Ovary (tissue), 9 donors: Measurements from ENCODE around the gene KAT14. TPM values are rescaled to one million over a fixed set of nuclear protein-coding genes. Genes with fewer than 3 reads are reported as not detected.

Experiments
- DNase-seq, 5 donors: peaks; one replicate each; pipeline ENCODE4 v3.0.0-alpha.2; 2019 to 2020
- H3K27ac ChIP-seq, 2 donors: fragments of 200-600 bp; one replicate each; pipeline versions ENCODE4 v1.5.1 to v1.8.0; 2019 to 2022
- H3K27me3 ChIP-seq: fragments of 200-600 bp; one replicate; pipeline ENCODE4 v1.8.0; 2022
- H3K36me3 ChIP-seq: fragments of 200-600 bp; sonication (generic); one replicate; pipeline ENCODE4 v1.5.1; 2019
- H3K4me1 ChIP-seq: one replicate; pipeline ENCODE4 v1.8.1; 2013; ENCODE audit warnings: mild to moderate bottlenecking, moderate library complexity; ENCODE audit not compliant: insufficient read depth
- H3K4me3 ChIP-seq: fragments of 200-600 bp; sonication (generic); one replicate; pipeline ENCODE4 v1.5.1; 2017
- H3K9me3 ChIP-seq, 2 donors: fragments of 200-600 bp in 1 of 2; sonication (generic) in 1 of 2; one replicate each; pipeline versions ENCODE4 v1.5.1 to v1.8.1; 2013 to 2019; ENCODE audit warnings: mild to moderate bottlenecking in 1 of 2, moderate library complexity in 1 of 2
- EP300 ChIP-seq: sonication (generic); formaldehyde crosslinking; IDR thresholded peaks from one replicate; pipeline ENCODE4 v1.6.1; 2017; ENCODE audit warnings: antibody characterized with exemption
- POLR2A ChIP-seq: fragments of 450-650 bp; IDR thresholded peaks from one replicate; pipeline ENCODE4 v1.6.1; 2017; ENCODE audit warnings: antibody characterized with exemption, mild to moderate bottlenecking, moderate library complexity
- WGBS, 3 donors: extraction: QIAGEN DNeasy Blood & Tissue Kit in 1 of 3; methylation state at CpG; one replicate each; pipeline versions ENCODE4 v1.1.5 to v1.1.7; 2013 to 2017; 5-methylcytosine and 5-hydroxymethylcytosine counted together
- intact Hi-C, 4 donors: fragments of 100-400 bp; cut with DNase I; formaldehyde crosslinking; loops; one replicate each; pipeline versions ENCODE4 v1.11.0 to v1.15.1; 2022 to 2023
- polyA plus RNA-seq, 2 donors: library from polyadenylated mRNA; stranded (reverse); fragments of 200-250 nt in 1 of 2; fragments of 350-450 nt in 1 of 2; fragmentation: Illumina TruSeq in 1 of 2; extraction: RNeasy Lipid Tissue Mini Kit (QIAGEN cat#74804) in 1 of 2; gene quantifications; one replicate each; pipeline ENCODE4 v1.2.3, GENCODE V29; 2013 to 2014
- total RNA-seq, 7 donors: library from RNA; depleted of rRNA in 2 of 7; stranded (reverse); fragments of >200 nt in 2 of 7; fragmentation: NEBNext Ultra II Directional in 3 of 7; extraction: Animal tissue kit (Norgen Biotek cat#: 25700) in 3 of 7; gene quantifications; one replicate each; pipeline versions ENCODE4 v1.1.0 to v1.2.4, GENCODE V29; 2016 to 2023
- TF ChIP-seq, protein P1 (sequence below), 3 donors: fragments of 450-650 bp in 2 of 3; fragments of 200-600 bp in 1 of 3; IDR thresholded peaks; one replicate each; pipeline versions ENCODE4 v1.5.1 to v1.8.0; 2016 to 2022; ENCODE audit warnings: antibody characterized with exemption in 3 of 3, mild to moderate bottlenecking in 1 of 3
- donor health status: DM: no; HTN: no; CAD: no; lungs with moderate emphysema.
- donor health status: DM: no; HTN: no; CAD: no.
- donor health status: Bipolar disorder and iron deficiency.
- donor health status: DM: yes; HTN: yes; CAD: no.
- donor health status: DM: no; HTN: no; CAD: no.
- donor health status: DM: yes; HTN: yes; CAD: no.

The KAT14 gene
- total and polyA plus RNA-seq, 9 donors, result 10.0 to 19.5 (median 14.8) TPM

DNA sequence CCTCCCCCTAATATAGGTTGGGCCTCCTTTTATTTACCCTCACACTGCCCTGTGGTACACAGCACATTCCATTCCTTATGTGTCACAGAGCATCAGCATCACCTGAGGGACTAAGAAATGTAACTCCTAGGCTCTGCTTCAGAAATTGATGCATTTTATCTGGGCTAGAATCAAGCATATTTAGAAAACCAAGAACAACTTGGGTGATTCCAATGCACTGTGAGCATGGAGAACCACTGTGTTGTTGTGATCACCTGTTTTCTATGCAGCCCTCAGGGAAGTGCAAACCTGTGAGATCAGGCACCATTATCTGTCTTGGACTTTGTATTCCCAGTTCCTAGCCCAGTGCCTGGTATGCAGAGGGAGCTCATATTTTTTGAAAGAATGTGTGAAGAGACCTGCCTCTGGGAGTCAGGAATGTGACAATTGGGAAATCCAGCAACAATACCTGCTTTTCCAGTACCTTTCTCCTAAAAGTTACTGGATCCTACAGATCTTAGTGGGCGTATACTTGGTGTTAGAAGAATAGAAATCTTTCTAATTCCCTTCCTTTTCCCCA lies 7.0 kb downstream of the KAT14 start:
- WGBS, 3 donors, result 97 to 100% (median 97%) methylated on average over 1 of the region's 1 CpG
- intact Hi-C loops, result no loop called here

GRCh38 chr20:18154342-18154741 lies 16.7 kb downstream of the KAT14 start:
- H3K9me3 ChIP-seq, result no peaks in the 10 kb centered on the region
- 93 to 96% (median 95%) methylated on average over 9 of the region's 9 CpGs for whole genome bisulfite sequencing, 3 donors
- no peaks in the 10 kb centered on the region for H3K27me3 ChIP-seq
- no peaks in the 10 kb centered on the region for H3K36me3 ChIP-seq
- H3K4me1 ChIP-seq, result no peaks in the 10 kb centered on the region
- TF ChIP-seq POLR2A (no peak), EP300 (no peak)
- TF ChIP-seq, protein P1, sequence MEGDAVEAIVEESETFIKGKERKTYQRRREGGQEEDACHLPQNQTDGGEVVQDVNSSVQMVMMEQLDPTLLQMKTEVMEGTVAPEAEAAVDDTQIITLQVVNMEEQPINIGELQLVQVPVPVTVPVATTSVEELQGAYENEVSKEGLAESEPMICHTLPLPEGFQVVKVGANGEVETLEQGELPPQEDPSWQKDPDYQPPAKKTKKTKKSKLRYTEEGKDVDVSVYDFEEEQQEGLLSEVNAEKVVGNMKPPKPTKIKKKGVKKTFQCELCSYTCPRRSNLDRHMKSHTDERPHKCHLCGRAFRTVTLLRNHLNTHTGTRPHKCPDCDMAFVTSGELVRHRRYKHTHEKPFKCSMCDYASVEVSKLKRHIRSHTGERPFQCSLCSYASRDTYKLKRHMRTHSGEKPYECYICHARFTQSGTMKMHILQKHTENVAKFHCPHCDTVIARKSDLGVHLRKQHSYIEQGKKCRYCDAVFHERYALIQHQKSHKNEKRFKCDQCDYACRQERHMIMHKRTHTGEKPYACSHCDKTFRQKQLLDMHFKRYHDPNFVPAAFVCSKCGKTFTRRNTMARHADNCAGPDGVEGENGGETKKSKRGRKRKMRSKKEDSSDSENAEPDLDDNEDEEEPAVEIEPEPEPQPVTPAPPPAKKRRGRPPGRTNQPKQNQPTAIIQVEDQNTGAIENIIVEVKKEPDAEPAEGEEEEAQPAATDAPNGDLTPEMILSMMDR (IDR thresholded peaks at IDR 0.05), result no peak
- intact Hi-C loops, result no loop called here
- H3K27ac ChIP-seq, result no peak overlapping the region
- no peak overlapping the region for H3K4me3 ChIP-seq
- DNase-seq, result no peak

More for the DNA sequence above, 7.0 kb downstream of the KAT14 start:
- Histone ChIP-seq H3K4me1 (peaks cover 5% of the 10 kb centered on the region), H3K27ac (no peak overlapping the region), H3K27me3 (no peaks in the 10 kb centered on the region), H3K4me3 (no peak overlapping the region), H3K9me3 (no peaks in the 10 kb centered on the region), H3K36me3 (no peaks in the 10 kb centered on the region)
- no peak for DNase-seq
- TF ChIP-seq, protein P1 (IDR thresholded peaks at IDR 0.05), result no peak
- TF ChIP-seq POLR2A, result no peak
- no peak for TF ChIP-seq EP300

GRCh38 chr20:18156045-18156444 lies 18.4 kb downstream of the KAT14 start:
- Histone ChIP-seq H3K36me3 (no peaks in the 10 kb centered on the region), H3K4me1 (no peaks in the 10 kb centered on the region), H3K9me3 (no peaks in the 10 kb centered on the region), H3K4me3 (no peak overlapping the region), H3K27ac (no peak overlapping the region), H3K27me3 (no peaks in the 10 kb centered on the region)
- DNase-seq, result no peak
- 96 to 98% (median 98%) methylated on average over 4 of the region's 4 CpGs for WGBS, 3 donors
- intact Hi-C loops, result no loop called here
- no peak for TF ChIP-seq POLR2A
- TF ChIP-seq EP300, result no peak
- TF ChIP-seq, protein P1 (IDR thresholded peaks at IDR 0.05), result no peak

GRCh38 chr20:18164356-18164755 lies 26.7 kb downstream of the KAT14 start:
- Histone ChIP-seq H3K27me3 (no peaks in the 10 kb centered on the region), H3K9me3 (no peaks in the 10 kb centered on the region), H3K4me1 (peaks cover 1% of the 10 kb centered on the region), H3K36me3 (no peaks in the 10 kb centered on the region), H3K4me3 (no peak overlapping the region), H3K27ac (no peak overlapping the region)
- intact Hi-C loops, result no loop called here
- WGBS, 3 donors, result 93 to 95% (median 95%) methylated on average over 2 of the region's 2 CpGs
- no peak for DNase-seq
- no peak for TF ChIP-seq EP300

DNA sequence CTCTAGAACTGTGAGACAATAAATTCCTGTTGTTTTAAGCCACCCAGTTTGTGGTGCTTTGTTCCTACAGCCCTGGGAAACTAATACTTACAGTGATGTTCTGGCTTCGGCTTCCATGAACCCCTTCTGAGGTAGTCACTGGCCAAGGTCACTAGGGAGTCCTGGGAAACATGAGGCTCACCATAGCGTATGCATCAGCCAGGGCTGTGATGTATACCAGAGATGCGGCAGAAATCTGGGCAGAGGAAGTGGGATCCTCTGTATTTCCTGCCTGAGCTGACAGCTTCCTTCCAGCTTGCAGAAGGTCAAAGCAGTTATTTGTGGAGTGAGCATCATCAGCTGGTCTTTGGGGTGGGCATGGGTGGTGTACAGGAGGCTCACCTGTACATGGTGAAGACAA lies 27.9 kb downstream of the KAT14 start:
- 66 to 82% (median 79%) methylated on average over 3 of the region's 3 CpGs for WGBS, 3 donors
- Histone ChIP-seq H3K27me3 (no peaks in the 10 kb centered on the region), H3K36me3 (no peaks in the 10 kb centered on the region), H3K9me3 (no peaks in the 10 kb centered on the region), H3K4me1 (peaks cover 1% of the 10 kb centered on the region), H3K27ac (no peak overlapping the region), H3K4me3 (no peak overlapping the region)
- TF ChIP-seq, protein P1 (IDR thresholded peaks at IDR 0.05), result no peak
- no peak for TF ChIP-seq EP300
- TF ChIP-seq POLR2A, result no peak
- DNase-seq, result no peak
- intact Hi-C loops, result no loop called here
